Neutrophil (primary cell): Measurements from ENCODE around the gene IFIT1B.

Source experiments
- H3K27ac ChIP-seq: fragments of 200-600 bp; sonication (generic); 2 replicates; pipeline ENCODE4 v1.5.1; 2016; ENCODE audit warnings: mild to moderate bottlenecking, moderate library complexity
- H3K27me3 ChIP-seq: fragments of 200-600 bp; sonication (generic); 2 replicates; pipeline ENCODE4 v1.6.0; 2016; ENCODE audit warnings: mild to moderate bottlenecking
- H3K36me3 ChIP-seq: fragments of 200-600 bp; sonication (generic); 2 replicates; pipeline ENCODE4 v1.5.1; 2017
- H3K4me1 ChIP-seq, 2 experiments: fragments of 200-600 bp in 1 of 2; sonication (generic) in 1 of 2; 1 replicate in 1 of 2; 2 replicates in 1 of 2; pipeline versions ENCODE4 v1.5.1 to v1.6.1; 2013 to 2016; ENCODE audit warnings: low read depth in 1 of 2, low read length in 1 of 2, mild to moderate bottlenecking in 1 of 2, moderate library complexity in 1 of 2; ENCODE audit not compliant: control insufficient read depth in 1 of 2, insufficient read depth in 1 of 2
- H3K4me3 ChIP-seq, 2 experiments: fragments of 200-600 bp in 1 of 2; sonication (generic) in 1 of 2; 1 replicate in 1 of 2; 2 replicates in 1 of 2; pipeline ENCODE4 v1.5.1; 2013 to 2016; ENCODE audit warnings: low read depth in 1 of 2, low read length in 1 of 2, mild to moderate bottlenecking in 1 of 2, moderate library complexity in 1 of 2
- H3K9me3 ChIP-seq: fragments of 200-600 bp; sonication (generic); 2 replicates; pipeline ENCODE4 v1.5.1; 2016
- TF ChIP-seq, protein P1 (sequence below): fragments of 200-600 bp; sonication (generic); IDR thresholded peaks from 2 replicates; pipeline ENCODE4 v1.5.1; 2016; ENCODE audit warnings: antibody characterized with exemption

Gene IFIT1B

DNA sequence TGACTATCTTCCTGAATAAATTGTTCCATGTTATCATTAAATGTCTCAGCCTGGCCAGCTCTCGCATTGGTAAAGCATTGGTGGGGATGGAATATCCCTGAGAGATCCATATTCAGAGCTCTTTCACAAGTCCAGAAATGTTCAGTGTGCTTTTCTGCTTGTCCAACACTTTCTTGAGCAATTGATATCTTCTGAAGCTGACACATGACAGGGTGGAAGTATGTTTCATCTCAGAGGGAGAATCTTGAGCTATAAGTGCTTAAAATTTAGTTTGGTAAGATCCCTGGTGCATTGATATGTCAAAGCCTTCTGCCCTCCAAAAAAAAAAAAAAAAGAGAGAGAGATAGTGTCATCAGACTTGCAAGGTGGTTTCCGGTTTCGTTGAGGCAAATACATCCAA, 42.6 kb upstream of the IFIT1B start:
- H3K4me1 ChIP-seq = peaks cover 39 to 40% of the 10 kb centered on the region in 2 experiments
- H3K4me3 ChIP-seq = no peak overlapping the region
- no peak overlapping the region for H3K27ac ChIP-seq
- H3K36me3 ChIP-seq = peaks cover 38% of the 10 kb centered on the region
- TF ChIP-seq, protein P1, sequence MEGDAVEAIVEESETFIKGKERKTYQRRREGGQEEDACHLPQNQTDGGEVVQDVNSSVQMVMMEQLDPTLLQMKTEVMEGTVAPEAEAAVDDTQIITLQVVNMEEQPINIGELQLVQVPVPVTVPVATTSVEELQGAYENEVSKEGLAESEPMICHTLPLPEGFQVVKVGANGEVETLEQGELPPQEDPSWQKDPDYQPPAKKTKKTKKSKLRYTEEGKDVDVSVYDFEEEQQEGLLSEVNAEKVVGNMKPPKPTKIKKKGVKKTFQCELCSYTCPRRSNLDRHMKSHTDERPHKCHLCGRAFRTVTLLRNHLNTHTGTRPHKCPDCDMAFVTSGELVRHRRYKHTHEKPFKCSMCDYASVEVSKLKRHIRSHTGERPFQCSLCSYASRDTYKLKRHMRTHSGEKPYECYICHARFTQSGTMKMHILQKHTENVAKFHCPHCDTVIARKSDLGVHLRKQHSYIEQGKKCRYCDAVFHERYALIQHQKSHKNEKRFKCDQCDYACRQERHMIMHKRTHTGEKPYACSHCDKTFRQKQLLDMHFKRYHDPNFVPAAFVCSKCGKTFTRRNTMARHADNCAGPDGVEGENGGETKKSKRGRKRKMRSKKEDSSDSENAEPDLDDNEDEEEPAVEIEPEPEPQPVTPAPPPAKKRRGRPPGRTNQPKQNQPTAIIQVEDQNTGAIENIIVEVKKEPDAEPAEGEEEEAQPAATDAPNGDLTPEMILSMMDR = no peak
- H3K9me3 ChIP-seq = no peaks in the 10 kb centered on the region
- H3K27me3 ChIP-seq = no peaks in the 10 kb centered on the region

DNA sequence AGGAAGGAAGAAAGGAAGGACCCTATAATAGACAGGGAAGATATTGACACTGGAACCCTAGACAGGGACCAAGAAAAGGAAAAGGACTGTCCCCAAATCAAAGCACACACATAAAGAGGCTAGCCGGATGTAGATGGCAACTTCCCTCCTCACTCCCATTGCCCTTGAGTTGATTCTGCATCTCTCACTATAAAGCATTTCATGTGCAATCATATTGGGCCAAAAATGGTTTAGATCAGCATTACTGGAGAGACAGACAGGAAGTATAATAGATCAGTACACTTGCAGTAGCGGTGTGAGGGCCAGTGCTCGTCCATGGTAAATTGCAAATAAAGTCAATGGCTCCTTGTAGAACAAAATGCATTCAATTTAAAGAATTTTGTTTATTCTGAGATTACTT, 41.6 kb upstream of the IFIT1B start:
- Histone ChIP-seq H3K27me3 (no peaks in the 10 kb centered on the region), H3K4me3 (no peak overlapping the region), H3K9me3 (no peaks in the 10 kb centered on the region), H3K27ac (no peak overlapping the region), H3K4me1 (peaks cover 29 to 31% of the 10 kb centered on the region in 2 experiments), H3K36me3 (peaks cover 44% of the 10 kb centered on the region)
- TF ChIP-seq, protein P1 = no peak

DNA sequence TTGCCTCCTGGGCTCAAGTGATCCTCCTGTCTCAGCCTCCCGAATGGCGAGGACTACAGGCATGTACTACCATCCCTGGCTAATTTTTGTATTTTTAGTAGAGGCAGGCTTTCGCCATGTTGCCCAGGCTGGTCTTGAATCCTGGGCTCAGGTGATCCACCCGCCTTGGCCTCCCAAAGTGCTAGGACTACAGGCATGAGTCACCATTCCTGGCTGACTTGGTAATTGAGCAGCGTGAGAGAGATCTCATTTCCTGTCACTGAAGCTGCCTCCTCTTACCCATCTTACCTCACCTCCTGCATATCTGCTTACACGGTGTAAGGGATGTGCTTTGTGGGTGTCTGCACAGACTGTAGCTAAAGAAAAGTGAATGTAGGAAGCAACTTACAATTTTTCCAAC, 40.4 kb upstream of the IFIT1B start:
- no peaks in the 10 kb centered on the region for H3K9me3 ChIP-seq
- H3K27me3 ChIP-seq = no peaks in the 10 kb centered on the region
- H3K27ac ChIP-seq = no peak overlapping the region
- H3K4me1 ChIP-seq = peaks cover 18% of the 10 kb centered on the region in 2 experiments
- H3K36me3 ChIP-seq = peaks cover 43% of the 10 kb centered on the region
- H3K4me3 ChIP-seq = no peak overlapping the region
- TF ChIP-seq, protein P1 = no peak

DNA sequence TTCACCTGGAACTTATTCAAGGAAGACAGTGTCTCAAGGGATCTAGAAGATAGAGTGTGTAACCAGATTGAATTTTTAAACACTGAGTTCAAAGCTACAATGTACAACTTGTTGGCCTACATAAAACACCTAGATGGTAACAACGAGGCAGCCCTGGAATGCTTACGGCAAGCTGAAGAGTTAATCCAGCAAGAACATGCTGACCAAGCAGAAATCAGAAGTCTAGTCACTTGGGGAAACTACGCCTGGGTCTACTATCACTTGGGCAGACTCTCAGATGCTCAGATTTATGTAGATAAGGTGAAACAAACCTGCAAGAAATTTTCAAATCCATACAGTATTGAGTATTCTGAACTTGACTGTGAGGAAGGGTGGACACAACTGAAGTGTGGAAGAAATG, 39.1 kb upstream of the IFIT1B start:
- Histone ChIP-seq H3K27ac (no peak overlapping the region), H3K36me3 (peaks cover 43% of the 10 kb centered on the region), H3K4me1 (peaks cover 5 to 6% of the 10 kb centered on the region in 2 experiments), H3K27me3 (no peaks in the 10 kb centered on the region), H3K9me3 (no peaks in the 10 kb centered on the region), H3K4me3 (no peak overlapping the region)
- TF ChIP-seq, protein P1 = no peak

DNA sequence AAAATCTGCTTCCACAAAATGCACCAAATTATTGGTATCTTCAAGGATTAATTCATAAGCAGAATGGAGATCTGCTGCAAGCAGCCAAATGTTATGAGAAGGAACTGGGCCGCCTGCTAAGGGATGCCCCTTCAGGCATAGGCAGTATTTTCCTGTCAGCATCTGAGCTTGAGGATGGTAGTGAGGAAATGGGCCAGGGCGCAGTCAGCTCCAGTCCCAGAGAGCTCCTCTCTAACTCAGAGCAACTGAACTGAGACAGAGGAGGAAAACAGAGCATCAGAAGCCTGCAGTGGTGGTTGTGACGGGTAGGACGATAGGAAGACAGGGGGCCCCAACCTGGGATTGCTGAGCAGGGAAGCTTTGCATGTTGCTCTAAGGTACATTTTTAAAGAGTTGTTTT, 38.0 kb upstream of the IFIT1B start:
- no peak overlapping the region for H3K4me3 ChIP-seq
- H3K36me3 ChIP-seq = peaks cover 43% of the 10 kb centered on the region
- H3K27ac ChIP-seq = no peak overlapping the region
- H3K4me1 ChIP-seq = no peaks in the 10 kb centered on the region
- no peaks in the 10 kb centered on the region for H3K9me3 ChIP-seq
- TF ChIP-seq, protein P1 = no peak
- no peaks in the 10 kb centered on the region for H3K27me3 ChIP-seq

DNA sequence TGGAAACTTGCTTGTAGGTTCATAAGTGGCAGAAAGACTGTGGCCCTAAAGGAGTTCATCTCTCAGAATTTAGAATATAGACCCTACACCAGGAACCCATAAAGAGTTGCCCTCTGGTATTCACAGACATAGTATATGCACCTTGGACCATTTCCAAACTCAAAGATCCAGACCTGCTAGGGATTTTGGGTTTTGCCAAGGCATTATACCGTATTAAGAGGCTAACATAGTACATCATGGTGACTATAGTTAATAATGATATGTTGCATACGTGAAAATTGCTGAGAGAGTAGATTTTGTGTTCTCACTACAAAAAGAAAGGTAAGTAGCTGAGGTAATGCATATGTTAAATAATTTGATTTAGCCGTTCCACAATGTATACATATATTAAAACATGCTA, 36.2 kb upstream of the IFIT1B start:
- H3K9me3 ChIP-seq = no peaks in the 10 kb centered on the region
- H3K36me3 ChIP-seq = peaks cover 43% of the 10 kb centered on the region
- peaks cover 3 to 6% of the 10 kb centered on the region in 2 experiments for H3K4me1 ChIP-seq
- TF ChIP-seq, protein P1 = no peak
- no peak overlapping the region for H3K4me3 ChIP-seq
- peak overlapping the region; percentile 32 for H3K27ac ChIP-seq
- H3K27me3 ChIP-seq = no peaks in the 10 kb centered on the region
